Osteoblast (primary cell): ENCODE data around the gene C2orf78. TPM values are rescaled to one million over a fixed set of nuclear protein-coding genes. Genes with fewer than 3 reads are reported as not detected.

Source experiments
- DNase-seq: peaks from one replicate; pipeline ENCODE4 v3.0.0; 2011; ENCODE audit warnings: low spot score, mixed read lengths; ENCODE audit not compliant: insufficient read length; ENCODE audit errors: missing footprints
- H2AFZ ChIP-seq: 2 replicates; pipeline ENCODE4 v1.6.0; 2011; ENCODE audit warnings: mild to moderate bottlenecking, low read length
- H3K27ac ChIP-seq: 2 replicates; pipeline ENCODE4 v1.5.1; 2011; ENCODE audit warnings: mild to moderate bottlenecking, low read depth, low read length, moderate library complexity
- H3K27me3 ChIP-seq: 2 replicates; pipeline ENCODE4 v1.6.0; 2012; ENCODE audit warnings: mild to moderate bottlenecking, control low read depth, inconsistent platforms, low read length, moderate library complexity; ENCODE audit not compliant: insufficient read depth
- H3K36me3 ChIP-seq: 2 replicates; pipeline ENCODE4 v1.5.1; 2011; ENCODE audit warnings: mild to moderate bottlenecking, low read length, control low read depth, moderate library complexity; ENCODE audit not compliant: insufficient read depth
- H3K4me1 ChIP-seq: 2 replicates; pipeline ENCODE4 v1.5.1; 2011; ENCODE audit warnings: mild to moderate bottlenecking, low read length, control low read depth, moderate library complexity; ENCODE audit not compliant: insufficient read depth
- H3K4me2 ChIP-seq: 2 replicates; pipeline ENCODE4 v1.6.0; 2011; ENCODE audit warnings: mild to moderate bottlenecking, low read length; ENCODE audit not compliant: insufficient read depth
- H3K4me3 ChIP-seq: fragments of 200-600 bp; sonication (generic); 3 replicates; pipeline ENCODE4 v1.5.1; 2012; ENCODE audit warnings: mild to moderate bottlenecking, low read length, inconsistent platforms; ENCODE audit not compliant: insufficient read depth
- H3K79me2 ChIP-seq: 2 replicates; pipeline ENCODE4 v1.6.0; 2012; ENCODE audit warnings: mild to moderate bottlenecking, low read length, control low read depth, inconsistent platforms; ENCODE audit not compliant: insufficient read depth
- H3K9me3 ChIP-seq: 2 replicates; pipeline ENCODE4 v1.5.1; 2011; ENCODE audit warnings: low read depth, low read length, control low read depth
- H4K20me1 ChIP-seq: 2 replicates; pipeline ENCODE4 v1.6.0; 2012; ENCODE audit warnings: mild to moderate bottlenecking, low read length, control low read depth; ENCODE audit not compliant: insufficient read depth
- total RNA-seq: library from RNA; depleted of rRNA; stranded (reverse); fragments of >200 nt; gene quantifications from 2 replicates; pipeline ENCODE4 v1.2.3, GENCODE V29; 2012
- TF ChIP-seq, protein P1 (sequence below): IDR thresholded peaks from 2 replicates; pipeline ENCODE4 v1.5.1; 2011; ENCODE audit warnings: mild to moderate bottlenecking, low read depth, low read length, moderate library complexity; ENCODE audit errors: extremely low read depth

Gene C2orf78
- total RNA-seq, 1 donor, result not detected

DNA sequence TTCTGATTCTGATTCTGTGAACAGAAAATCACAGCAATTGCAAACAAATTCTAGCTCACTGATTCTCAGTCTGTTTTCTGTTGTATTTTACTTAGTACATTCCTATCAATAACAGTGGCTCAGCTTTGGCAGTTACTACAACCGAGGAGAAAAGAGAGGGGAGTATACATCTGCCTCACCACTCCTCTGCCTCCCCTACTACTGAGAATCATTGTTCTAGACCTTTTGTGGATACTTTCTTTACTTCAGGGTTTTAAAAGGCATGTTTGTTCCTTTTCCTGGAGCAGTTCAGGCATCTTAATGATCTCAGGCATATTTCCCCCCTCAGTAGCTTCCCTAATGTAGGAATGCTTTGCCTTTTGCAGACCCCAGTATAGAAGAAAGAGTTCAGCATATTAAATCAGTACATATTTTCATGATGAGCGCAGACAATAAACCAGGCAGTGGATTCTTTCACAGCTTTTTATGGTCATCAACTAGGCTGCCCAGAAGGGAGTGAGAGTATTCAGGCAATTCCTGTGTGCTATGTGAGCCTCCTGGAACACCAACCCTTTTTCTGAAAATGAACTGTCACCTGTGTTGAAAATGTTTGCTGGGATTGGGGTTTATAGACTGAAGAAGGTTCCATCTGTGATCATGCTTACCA lies 55.0 kb downstream of the C2orf78 start:
- Histone ChIP-seq H3K27ac (no peak overlapping the region), H3K4me1 (peaks cover 14% of the 10 kb centered on the region), H3K36me3 (peaks cover 13% of the 10 kb centered on the region), H4K20me1 (peaks cover 19% of the 10 kb centered on the region), H3K9me3 (no peaks in the 10 kb centered on the region), H2AFZ (no peak overlapping the region), H3K79me2 (peaks cover 32% of the 10 kb centered on the region), H3K4me2 (peak overlapping the region; percentile 8), H3K4me3 (no peak overlapping the region), H3K27me3 (no peaks in the 10 kb centered on the region)
- TF ChIP-seq, protein P1, sequence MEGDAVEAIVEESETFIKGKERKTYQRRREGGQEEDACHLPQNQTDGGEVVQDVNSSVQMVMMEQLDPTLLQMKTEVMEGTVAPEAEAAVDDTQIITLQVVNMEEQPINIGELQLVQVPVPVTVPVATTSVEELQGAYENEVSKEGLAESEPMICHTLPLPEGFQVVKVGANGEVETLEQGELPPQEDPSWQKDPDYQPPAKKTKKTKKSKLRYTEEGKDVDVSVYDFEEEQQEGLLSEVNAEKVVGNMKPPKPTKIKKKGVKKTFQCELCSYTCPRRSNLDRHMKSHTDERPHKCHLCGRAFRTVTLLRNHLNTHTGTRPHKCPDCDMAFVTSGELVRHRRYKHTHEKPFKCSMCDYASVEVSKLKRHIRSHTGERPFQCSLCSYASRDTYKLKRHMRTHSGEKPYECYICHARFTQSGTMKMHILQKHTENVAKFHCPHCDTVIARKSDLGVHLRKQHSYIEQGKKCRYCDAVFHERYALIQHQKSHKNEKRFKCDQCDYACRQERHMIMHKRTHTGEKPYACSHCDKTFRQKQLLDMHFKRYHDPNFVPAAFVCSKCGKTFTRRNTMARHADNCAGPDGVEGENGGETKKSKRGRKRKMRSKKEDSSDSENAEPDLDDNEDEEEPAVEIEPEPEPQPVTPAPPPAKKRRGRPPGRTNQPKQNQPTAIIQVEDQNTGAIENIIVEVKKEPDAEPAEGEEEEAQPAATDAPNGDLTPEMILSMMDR, result no peak
- DNase-seq, result no peak

DNA sequence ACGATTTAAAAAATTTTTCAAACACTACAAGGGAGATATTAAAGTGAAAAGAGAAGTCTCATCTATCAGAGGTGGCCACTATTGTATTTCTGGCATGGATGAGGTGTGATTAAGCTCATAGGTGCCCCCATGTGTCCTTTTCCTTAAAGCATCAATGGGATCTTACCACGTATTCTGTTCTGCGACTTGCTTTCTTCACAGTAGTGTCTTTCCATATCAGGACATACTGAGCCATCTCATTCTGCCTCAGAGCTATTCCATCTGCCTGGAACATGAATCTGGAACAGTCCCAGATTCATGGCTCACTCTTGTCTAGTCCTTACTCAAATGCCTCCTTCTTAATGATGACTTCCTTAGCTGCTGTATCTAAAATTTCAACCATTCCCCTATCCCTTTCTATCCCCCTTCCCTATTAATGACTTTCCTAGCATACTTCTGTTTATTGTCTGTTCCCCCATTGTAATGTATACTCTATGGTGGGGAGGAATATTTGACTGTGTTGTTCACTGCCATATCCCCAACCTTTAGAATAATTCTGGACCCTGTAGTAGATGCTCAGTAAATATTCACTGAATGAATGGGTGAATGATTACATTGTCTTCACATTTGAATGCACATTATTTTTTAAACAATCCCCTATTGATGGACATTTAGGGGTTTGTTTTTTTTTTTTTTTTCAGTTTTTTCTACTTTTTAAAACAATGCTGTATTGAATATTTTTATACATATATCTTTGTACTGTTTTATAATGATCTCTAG lies 55.8 kb downstream of the C2orf78 start:
- H3K79me2 ChIP-seq, result peaks cover 27% of the 10 kb centered on the region
- H3K4me3 ChIP-seq, result no peak overlapping the region
- TF ChIP-seq, protein P1, result no peak
- no peaks in the 10 kb centered on the region for H3K27me3 ChIP-seq
- H3K27ac ChIP-seq, result no peak overlapping the region
- peaks cover 9% of the 10 kb centered on the region for H3K36me3 ChIP-seq
- H3K4me1 ChIP-seq, result peaks cover 14% of the 10 kb centered on the region
- no peak for DNase-seq
- H3K4me2 ChIP-seq, result no peak overlapping the region
- peaks cover 22% of the 10 kb centered on the region for H4K20me1 ChIP-seq
- no peak overlapping the region for H2AFZ ChIP-seq
- H3K9me3 ChIP-seq, result no peaks in the 10 kb centered on the region

DNA sequence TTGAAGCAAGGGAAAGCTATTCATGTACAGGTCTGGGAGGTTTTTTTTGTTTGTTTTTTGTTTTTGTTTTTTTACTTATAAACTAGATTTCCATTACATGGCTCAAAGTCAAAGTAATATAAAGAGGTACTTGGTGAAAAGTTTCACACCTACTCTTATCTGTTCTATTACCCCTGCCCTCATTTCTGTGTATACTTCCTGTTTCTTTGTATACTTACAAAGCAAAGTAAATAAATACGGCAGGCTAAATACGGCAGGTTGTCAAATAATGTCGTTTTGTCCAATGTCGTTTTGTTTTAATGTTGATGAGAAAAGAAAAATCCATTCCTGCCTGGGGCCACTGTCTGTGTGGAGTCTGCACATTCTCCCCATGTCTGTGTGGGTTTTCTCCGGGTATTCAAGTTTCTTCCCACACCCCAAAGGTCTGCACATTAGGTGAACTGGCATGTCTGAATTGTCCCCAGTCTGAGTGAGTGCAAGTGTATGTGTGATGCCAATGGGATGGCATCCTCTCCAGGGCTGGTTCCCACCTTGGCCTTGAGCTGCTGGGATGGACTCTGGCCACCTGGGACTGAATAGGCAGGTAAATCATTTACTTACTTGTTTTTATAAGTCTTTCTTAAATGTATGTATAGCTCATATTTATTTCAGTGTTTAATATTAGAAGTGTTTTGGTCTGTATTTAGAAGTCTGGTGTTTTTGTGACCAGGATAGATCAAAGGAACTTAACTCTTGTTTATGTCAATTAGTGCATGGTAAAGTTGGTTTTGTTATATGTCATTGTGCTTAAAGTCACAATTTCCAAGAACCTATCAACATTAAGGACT lies 58.1 kb downstream of the C2orf78 start:
- no peak overlapping the region for H3K4me3 ChIP-seq
- H3K79me2 ChIP-seq, result peaks cover 19% of the 10 kb centered on the region
- peaks cover 20% of the 10 kb centered on the region for H4K20me1 ChIP-seq
- H3K4me1 ChIP-seq, result peaks cover 14% of the 10 kb centered on the region
- H3K36me3 ChIP-seq, result peaks cover 24% of the 10 kb centered on the region
- H3K4me2 ChIP-seq, result no peak overlapping the region
- DNase-seq, result no peak
- no peaks in the 10 kb centered on the region for H3K9me3 ChIP-seq
- TF ChIP-seq, protein P1, result no peak
- no peaks in the 10 kb centered on the region for H3K27me3 ChIP-seq
- no peak overlapping the region for H3K27ac ChIP-seq
- no peak overlapping the region for H2AFZ ChIP-seq

DNA sequence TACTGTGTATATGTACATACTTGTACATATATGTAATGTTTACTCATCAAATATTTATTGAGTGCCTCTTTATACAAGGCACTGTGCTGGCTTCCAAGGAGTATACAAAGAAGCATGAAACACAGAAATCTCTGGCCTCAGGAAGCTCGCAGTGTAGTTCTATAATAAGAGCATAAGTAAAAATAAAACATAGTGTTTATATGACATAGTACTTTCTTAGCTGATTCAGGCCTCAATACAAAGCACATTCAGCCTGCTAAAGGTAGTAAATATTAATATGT lies 58.7 kb downstream of the C2orf78 start:
- no peak for DNase-seq
- H2AFZ ChIP-seq, result no peak overlapping the region
- H3K4me2 ChIP-seq, result no peak overlapping the region
- no peak overlapping the region for H3K4me3 ChIP-seq
- peaks cover 18% of the 10 kb centered on the region for H4K20me1 ChIP-seq
- H3K27ac ChIP-seq, result no peak overlapping the region
- TF ChIP-seq, protein P1, result no peak
- peaks cover 30% of the 10 kb centered on the region for H3K36me3 ChIP-seq
- peaks cover 14% of the 10 kb centered on the region for H3K4me1 ChIP-seq
- no peaks in the 10 kb centered on the region for H3K27me3 ChIP-seq
- peaks cover 19% of the 10 kb centered on the region for H3K79me2 ChIP-seq
- H3K9me3 ChIP-seq, result no peaks in the 10 kb centered on the region
